Measurements from ENCODE around the gene RABEPK. TPM values are rescaled to one million over a fixed set of nuclear protein-coding genes. Genes with fewer than 3 reads are reported as not detected.
"Not testable (repeated sequence)": the region's sequence is repeated elsewhere in the genome, so short reads cannot be mapped to it uniquely, and the experiment has no call there.

RABEPK gene
- polyA plus RNA-seq, 1 donor (not counting 4 experiments of a cell fraction or from before 2014, with no cell fraction given), result 33.4 TPM

DNA sequence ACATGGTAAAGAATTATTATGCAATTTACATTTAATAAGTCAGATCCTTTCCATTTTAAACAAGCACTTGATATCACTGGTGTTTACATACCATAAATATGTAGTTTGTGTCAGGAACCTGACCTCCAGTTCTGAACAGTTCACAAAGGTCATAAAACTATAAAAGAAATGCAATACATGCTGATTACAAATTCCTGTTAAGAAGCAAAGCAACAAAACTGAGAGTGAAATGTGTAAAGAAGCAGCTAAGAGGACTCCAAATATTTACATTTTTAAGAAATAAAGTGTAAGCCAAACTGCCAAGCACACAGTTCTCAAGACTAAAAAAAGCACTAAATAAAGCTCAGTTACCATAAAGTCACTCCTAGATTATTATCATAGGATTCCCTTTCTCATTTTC, 39.6 kb upstream of the RABEPK start:
- H3K9me1 ChIP-seq (ENCODE audit: control insufficient read depth, extremely low read depth, insufficient read depth, low read length), result no peaks in the 10 kb centered on the region
- no peak overlapping the region for H3K4me3 ChIP-seq (ENCODE audit: control insufficient read depth in 2 of 3, extremely low read depth in 1 of 3, insufficient read depth in 2 of 3, low read depth in 1 of 3, low read length in 3 of 3)
- H2AFZ ChIP-seq (ENCODE audit: control insufficient read depth, low read length), result no peak overlapping the region
- H3K4me1 ChIP-seq (ENCODE audit: control insufficient read depth, extremely low read depth, insufficient read depth, low read length), result peaks cover 3% of the 10 kb centered on the region
- no peaks in the 10 kb centered on the region for H3K9me3 ChIP-seq (ENCODE audit: control insufficient read depth, low read depth, low read length)
- H3K9ac ChIP-seq (ENCODE audit: control insufficient read depth, extremely low read depth, insufficient read depth, low read length), result no peak overlapping the region
- H3K4me2 ChIP-seq (ENCODE audit: control insufficient read depth, extremely low read depth, insufficient read depth, low read depth, low read length), result no peak overlapping the region
- FAIRE-seq, result no peak
- no peak for DNase-seq (ENCODE audit: low read depth, low spot score)
- TF ChIP-seq, protein P1, sequence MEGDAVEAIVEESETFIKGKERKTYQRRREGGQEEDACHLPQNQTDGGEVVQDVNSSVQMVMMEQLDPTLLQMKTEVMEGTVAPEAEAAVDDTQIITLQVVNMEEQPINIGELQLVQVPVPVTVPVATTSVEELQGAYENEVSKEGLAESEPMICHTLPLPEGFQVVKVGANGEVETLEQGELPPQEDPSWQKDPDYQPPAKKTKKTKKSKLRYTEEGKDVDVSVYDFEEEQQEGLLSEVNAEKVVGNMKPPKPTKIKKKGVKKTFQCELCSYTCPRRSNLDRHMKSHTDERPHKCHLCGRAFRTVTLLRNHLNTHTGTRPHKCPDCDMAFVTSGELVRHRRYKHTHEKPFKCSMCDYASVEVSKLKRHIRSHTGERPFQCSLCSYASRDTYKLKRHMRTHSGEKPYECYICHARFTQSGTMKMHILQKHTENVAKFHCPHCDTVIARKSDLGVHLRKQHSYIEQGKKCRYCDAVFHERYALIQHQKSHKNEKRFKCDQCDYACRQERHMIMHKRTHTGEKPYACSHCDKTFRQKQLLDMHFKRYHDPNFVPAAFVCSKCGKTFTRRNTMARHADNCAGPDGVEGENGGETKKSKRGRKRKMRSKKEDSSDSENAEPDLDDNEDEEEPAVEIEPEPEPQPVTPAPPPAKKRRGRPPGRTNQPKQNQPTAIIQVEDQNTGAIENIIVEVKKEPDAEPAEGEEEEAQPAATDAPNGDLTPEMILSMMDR (optimal IDR thresholded peaks at IDR 0.05 in 1 of 3, IDR thresholded peaks at IDR 0.05 in 1 of 3, conservative IDR thresholded peaks at IDR 0.05 in 1 of 3; ENCODE audit: extremely low read depth in 1 of 3, insufficient read depth in 2 of 3, low read length in 3 of 3), result no peak
- no peak for TF ChIP-seq EZH2 (IDR thresholded peaks at IDR 0.05; ENCODE audit: low read length)
- peaks cover 12% of the 10 kb centered on the region for H3K79me2 ChIP-seq (ENCODE audit: control insufficient read depth, insufficient read depth, low read length)
- H3K27ac ChIP-seq (ENCODE audit: control insufficient read depth, insufficient read depth, low read length), result no peak overlapping the region
- H4K20me1 ChIP-seq (ENCODE audit: control insufficient read depth, extremely low read depth, insufficient read depth, low read length), result no peaks in the 10 kb centered on the region
- peaks cover 0 to 3% of the 10 kb centered on the region in 2 experiments for H3K36me3 ChIP-seq (ENCODE audit: control insufficient read depth in 2 of 2, extremely low read depth in 1 of 2, insufficient read depth in 2 of 2, low read length in 2 of 2)
- dilution Hi-C loops (cut with MboI; ENCODE audit: extremely low pct_ligation_motif_present, low sequenced_read_pairs), result no loop called here
- no peaks in the 10 kb centered on the region for H3K27me3 ChIP-seq (ENCODE audit: control insufficient read depth, extremely low read depth, insufficient read depth, low read length)

DNA sequence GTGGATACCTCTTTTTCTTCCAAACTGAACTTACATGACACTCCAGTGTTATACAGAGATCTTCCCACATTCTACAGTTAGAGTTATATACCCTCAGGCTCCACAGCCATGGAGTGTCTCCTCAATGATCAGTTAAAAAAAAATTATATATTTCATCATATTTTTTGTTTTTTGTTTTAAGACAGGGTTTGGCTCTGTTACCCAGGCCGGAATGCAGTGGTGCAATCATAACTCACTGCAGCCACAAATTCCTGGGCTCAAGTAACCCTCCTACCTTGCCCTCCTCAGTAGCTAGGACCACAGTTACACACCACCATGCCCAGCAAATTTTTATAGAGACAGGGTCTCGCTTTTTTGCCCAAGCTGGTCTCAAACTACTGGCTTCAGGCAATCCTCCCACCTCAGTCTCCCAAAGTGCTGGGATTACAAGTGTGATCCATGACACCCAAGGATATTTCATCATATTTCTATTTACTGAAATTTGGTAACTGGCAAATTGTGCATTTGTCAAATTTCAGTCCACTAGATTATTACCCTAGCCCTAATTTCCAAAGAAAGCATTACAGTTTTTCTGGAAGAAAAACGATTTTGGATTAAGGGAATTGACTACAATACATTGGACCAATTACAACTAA, 38.9 kb upstream of the RABEPK start:
- peaks cover 13% of the 10 kb centered on the region for H3K79me2 ChIP-seq (ENCODE audit: control insufficient read depth, insufficient read depth, low read length)
- no peaks in the 10 kb centered on the region for H3K9me3 ChIP-seq (ENCODE audit: control insufficient read depth, low read depth, low read length)
- H3K4me3 ChIP-seq (ENCODE audit: control insufficient read depth in 2 of 3, extremely low read depth in 1 of 3, insufficient read depth in 2 of 3, low read depth in 1 of 3, low read length in 3 of 3), result no peak overlapping the region
- TF ChIP-seq EZH2 (IDR thresholded peaks at IDR 0.05; ENCODE audit: low read length), result no peak
- TF ChIP-seq, protein P1 (optimal IDR thresholded peaks at IDR 0.05 in 1 of 3, IDR thresholded peaks at IDR 0.05 in 1 of 3, conservative IDR thresholded peaks at IDR 0.05 in 1 of 3; ENCODE audit: extremely low read depth in 1 of 3, insufficient read depth in 2 of 3, low read length in 3 of 3), result no peak
- no peak overlapping the region for H3K27ac ChIP-seq (ENCODE audit: control insufficient read depth, insufficient read depth, low read length)
- DNase-seq (ENCODE audit: low read depth, low spot score), result no peak
- peaks cover 0 to 3% of the 10 kb centered on the region in 2 experiments for H3K36me3 ChIP-seq (ENCODE audit: control insufficient read depth in 2 of 2, extremely low read depth in 1 of 2, insufficient read depth in 2 of 2, low read length in 2 of 2)
- H3K27me3 ChIP-seq (ENCODE audit: control insufficient read depth, extremely low read depth, insufficient read depth, low read length), result no peaks in the 10 kb centered on the region
- H4K20me1 ChIP-seq (ENCODE audit: control insufficient read depth, extremely low read depth, insufficient read depth, low read length), result no peaks in the 10 kb centered on the region
- no peak overlapping the region for H2AFZ ChIP-seq (ENCODE audit: control insufficient read depth, low read length)
- peaks cover 3% of the 10 kb centered on the region for H3K4me1 ChIP-seq (ENCODE audit: control insufficient read depth, extremely low read depth, insufficient read depth, low read length)
- H3K4me2 ChIP-seq (ENCODE audit: control insufficient read depth, extremely low read depth, insufficient read depth, low read depth, low read length), result no peak overlapping the region
- H3K9ac ChIP-seq (ENCODE audit: control insufficient read depth, extremely low read depth, insufficient read depth, low read length), result no peak overlapping the region
- dilution Hi-C loops (cut with MboI; ENCODE audit: extremely low pct_ligation_motif_present, low sequenced_read_pairs), result no loop called here
- H3K9me1 ChIP-seq (ENCODE audit: control insufficient read depth, extremely low read depth, insufficient read depth, low read length), result no peaks in the 10 kb centered on the region
- FAIRE-seq, result no peak

DNA sequence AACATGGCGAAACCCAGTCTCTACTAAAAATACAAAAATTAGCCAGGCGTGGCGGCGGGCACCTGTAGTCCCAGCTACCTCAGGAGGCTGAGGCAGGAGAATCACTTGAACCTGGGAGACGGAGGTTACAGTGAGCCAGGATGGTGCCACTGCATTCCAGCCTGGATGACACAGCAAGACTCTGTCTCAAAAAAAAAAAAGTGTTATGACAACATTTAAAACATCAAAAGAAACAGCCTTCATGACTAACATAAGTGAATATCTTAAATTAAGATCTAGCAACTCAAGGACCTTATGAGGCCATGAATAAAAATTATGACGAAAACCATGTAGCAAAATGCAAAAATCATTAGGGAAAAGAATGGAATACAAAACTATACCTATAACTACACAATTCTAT, 37.5 kb upstream of the RABEPK start:
- H3K36me3 ChIP-seq (ENCODE audit: control insufficient read depth in 2 of 2, extremely low read depth in 1 of 2, insufficient read depth in 2 of 2, low read length in 2 of 2); H3K9ac ChIP-seq (ENCODE audit: control insufficient read depth, extremely low read depth, insufficient read depth, low read length); H3K4me3 ChIP-seq (ENCODE audit: control insufficient read depth in 2 of 3, extremely low read depth in 1 of 3, insufficient read depth in 2 of 3, low read depth in 1 of 3, low read length in 3 of 3); H3K9me3 ChIP-seq (ENCODE audit: control insufficient read depth, low read depth, low read length); H3K4me1 ChIP-seq (ENCODE audit: control insufficient read depth, extremely low read depth, insufficient read depth, low read length); DNase-seq (ENCODE audit: low read depth, low spot score); H3K27me3 ChIP-seq (ENCODE audit: control insufficient read depth, extremely low read depth, insufficient read depth, low read length); dilution Hi-C loops (cut with MboI; ENCODE audit: extremely low pct_ligation_motif_present, low sequenced_read_pairs); H3K27ac ChIP-seq (ENCODE audit: control insufficient read depth, insufficient read depth, low read length); H3K9me1 ChIP-seq (ENCODE audit: control insufficient read depth, extremely low read depth, insufficient read depth, low read length); H3K4me2 ChIP-seq (ENCODE audit: control insufficient read depth, extremely low read depth, insufficient read depth, low read depth, low read length); FAIRE-seq; H2AFZ ChIP-seq (ENCODE audit: control insufficient read depth, low read length); H4K20me1 ChIP-seq (ENCODE audit: control insufficient read depth, extremely low read depth, insufficient read depth, low read length): not testable (repeated sequence)
- peaks cover 19% of the 10 kb centered on the region for H3K79me2 ChIP-seq (ENCODE audit: control insufficient read depth, insufficient read depth, low read length)
